NCI-H526 treated with DMSO at 0.1 percent for 48 hours (cell line): ENCODE measurements around the gene APLNR.

Source experiments
- DNase-seq: peaks from one replicate; lab custom pipeline; 2025; lab: John Stamatoyannopoulos, UW

Gene APLNR

DNA sequence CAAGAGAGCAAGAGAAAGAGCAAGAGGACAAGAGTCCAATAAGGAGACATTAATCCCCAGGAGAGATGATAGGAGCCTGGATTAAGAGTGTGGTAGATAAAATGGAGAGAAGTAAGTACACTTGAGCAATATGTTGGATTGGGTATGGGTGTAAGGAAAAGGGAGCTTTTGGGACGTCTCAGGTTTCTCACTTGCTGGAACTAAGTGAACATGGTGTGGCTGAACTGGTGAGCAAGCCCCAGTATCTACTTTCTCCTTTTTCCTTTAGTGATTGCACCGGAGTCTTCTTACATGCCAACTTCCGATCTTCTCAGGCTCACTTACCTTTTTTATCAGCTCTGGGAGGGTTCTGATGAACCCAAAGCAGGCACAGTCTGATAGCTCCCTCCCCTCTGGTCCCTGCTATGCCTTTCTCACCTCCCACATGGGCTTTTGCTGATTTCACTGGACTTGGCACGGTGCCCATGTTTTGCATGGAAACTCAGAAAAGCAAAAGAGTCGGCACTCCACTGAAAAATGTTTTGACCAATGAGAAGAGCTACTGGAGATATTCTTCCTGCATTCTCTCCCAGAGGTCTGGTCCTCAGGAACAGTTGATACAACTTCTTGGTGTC is 14.5 kb upstream of the APLNR start:
- DNase-seq, result no peak

DNA sequence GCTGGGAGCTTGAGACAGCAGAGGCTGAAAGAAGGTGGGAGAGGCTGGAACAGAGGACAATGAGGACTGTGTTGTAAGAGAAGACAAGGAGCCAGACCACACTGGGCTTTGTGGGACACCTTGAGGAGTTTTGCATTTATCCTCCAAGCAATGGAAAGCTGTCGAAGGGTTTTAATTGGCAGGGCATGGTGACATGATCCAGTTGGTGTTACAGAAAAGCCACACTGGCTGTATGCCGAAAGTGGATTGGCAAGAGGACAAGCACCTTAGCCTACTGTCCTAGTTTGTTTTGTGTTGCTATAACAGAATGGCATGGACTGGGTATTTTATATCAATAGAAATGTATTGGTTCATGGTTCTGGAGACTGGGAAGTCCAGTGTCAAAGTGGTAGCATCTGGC is 14.0 kb upstream of the APLNR start:
- no peak for DNase-seq

DNA sequence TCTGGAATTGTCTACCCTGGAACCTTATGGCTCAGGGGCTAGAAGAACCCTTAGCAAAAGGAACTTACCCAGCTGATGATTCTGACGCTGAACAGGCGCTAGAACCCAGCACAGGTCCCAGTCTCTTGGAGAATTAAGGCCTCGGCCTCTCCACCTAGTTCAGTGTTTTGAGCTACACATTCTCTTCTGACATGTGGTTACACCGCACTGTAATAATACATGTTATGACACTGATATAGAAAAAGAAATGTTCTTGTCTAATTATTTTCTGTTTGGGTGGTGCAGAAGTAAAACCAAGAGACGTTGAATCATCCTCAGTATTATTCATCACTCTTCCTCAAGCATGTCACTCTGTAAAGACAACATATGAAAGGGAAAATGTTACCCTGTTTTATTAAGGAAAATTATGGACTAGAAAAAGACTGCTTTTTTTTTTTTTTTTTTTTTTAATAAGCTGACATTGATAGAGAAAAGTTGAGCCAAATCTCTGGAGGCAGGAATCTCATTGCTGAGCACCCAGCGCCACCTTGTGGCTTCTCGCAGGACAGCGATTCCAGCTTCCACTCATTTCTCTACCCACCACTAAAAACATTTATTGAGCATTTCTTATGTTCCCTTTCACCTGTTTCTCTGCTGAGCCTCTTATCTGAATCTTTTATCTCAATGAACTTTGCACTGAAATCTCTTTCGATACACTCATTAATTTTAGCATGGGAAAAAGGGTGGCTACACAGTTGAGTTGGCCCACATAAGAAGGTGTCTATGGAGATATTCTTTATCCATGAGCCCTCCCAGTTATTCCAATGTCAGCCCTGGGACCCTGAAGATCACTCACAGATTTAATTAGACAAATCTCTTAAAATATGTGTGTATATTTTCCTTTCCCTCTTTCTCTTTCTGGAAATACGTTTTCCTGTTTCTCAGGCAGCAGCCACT is 12.6 kb upstream of the APLNR start:
- DNase-seq, result peak; percentile 38

DNA sequence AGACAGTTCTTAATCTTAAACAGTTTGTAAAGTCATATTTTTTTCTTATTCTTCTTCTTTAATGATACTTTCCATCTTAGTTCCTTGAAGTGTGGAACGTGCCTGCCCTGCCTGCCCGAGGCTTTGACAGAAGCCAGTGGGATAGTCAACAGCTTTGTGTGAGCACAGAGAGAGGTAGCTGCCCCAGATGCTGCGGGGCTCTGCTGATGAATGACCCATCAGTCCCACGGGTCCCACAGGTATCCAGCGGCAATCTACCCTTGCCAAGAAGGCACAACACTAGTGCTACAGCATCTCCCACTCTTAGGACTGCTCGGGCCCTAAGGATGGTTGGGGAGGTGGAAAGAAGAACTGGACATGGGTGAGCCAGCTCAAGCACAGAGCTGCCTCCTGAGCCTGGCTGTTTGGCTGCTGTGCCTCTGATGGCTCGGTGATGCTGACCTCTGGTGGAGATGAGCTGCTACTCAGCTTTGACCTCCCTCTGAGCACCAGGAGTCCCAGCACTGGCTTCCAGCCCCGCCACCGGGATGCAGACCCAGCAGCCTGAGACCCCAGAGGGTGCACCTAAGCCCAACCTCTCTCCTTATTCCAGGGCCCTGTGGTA is 11.8 kb upstream of the APLNR start:
- peak; percentile 49 for DNase-seq

DNA sequence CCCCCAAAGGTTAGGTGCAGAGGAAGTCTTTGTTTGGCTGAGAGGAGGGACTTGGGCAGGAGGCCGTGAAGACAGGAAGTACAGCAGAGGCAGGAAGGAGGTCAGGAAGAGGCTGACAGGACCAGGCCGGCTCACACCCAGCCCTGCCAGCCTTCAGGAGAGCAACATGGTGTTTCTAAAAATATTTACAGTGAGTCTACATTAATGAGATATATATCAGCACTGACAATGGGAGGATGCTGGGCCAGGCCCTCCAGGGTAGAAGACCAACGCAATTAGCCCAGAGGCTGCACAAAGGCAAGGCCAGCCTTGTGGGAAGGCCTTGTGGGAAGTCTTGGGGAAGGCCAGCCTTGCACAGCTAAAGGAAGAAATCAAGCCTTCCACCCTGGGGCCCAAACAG is 7.9 kb upstream of the APLNR start:
- no peak for DNase-seq

DNA sequence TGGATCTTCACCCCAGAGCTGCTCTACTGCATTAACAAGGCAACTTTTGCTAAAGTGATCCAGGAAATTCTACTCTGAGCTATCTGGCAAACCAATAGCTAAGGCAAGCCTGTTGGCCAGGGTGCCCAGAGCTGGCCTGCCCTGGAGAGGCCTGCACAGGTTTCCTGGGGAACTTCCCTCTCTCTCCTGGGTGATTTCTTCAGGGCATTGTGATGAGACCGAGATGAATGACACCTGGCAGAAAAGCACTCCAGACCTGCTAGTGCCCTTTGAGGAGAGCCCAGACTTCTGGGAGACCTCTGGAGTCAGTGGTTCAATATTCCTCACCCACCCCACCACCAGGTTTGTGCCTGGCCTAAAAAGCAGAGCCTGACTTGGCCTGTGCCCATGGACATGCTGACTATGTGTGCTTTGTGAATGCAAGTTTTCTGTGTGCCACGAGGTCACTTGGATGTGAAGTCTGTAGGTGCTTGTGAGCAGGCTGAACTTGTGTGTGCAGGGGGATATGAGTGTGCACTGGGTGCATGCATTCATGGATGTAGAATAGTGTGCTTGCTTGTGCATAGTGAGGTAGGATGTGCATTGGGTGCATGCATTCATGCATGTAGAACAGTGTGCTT is 4.4 kb upstream of the APLNR start:
- no peak for DNase-seq

DNA sequence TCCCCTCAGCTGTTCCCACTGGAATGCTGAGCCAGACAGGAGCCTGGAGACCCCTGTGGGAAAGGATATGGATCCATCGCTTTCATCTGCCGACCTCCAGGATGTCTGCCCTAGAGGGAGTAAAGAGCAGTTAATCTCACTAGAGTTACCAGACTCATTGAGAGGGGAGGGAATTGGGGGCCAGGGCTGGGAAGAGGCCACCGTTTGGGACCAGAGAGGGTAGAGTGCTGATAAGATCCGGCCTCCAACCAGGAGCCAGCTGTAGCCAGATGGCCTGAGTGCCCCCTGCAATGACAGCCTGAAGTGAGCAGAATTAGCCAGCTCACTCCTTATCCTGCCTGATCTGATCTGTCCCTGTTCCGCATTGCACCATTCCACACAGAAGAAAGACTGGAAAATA is 3.7 kb upstream of the APLNR start:
- DNase-seq, result no peak

DNA sequence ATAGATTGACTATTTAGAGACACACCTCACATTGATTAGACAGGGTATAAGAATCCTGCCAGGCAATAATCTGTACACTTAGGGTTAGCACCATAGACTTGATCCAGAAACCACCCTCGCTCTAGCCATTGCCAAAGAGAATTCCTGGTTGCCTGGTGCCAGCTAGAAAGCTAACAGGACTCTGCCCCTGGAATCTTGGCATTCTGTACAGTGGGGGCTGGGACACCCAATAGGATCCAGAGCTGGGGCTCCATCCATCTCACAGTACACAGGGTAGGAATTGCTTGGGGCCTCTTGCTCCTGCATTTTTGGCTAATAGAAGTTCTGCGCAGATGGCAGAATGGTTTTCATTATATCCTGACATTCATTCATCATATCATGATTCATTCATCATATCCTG is 3.0 kb upstream of the APLNR start:
- no peak for DNase-seq

DNA sequence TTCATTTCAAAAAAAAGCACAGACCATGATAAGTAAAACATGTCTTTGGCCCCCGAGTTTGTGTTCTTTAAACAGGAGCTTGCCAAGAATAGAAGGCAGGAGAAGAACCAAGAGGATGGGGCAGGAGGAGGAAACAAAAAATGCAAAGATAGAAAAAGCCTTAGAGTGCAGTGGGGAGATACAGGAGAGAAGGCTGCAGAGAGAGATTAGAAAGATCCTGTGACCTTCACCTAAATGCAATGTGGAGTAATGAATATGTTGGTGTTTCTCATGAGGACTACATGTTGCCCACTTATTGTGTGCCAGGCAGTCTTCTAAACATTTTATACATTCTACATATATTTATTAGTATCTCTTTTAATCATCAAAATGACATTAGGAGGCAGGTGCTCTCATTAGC is 2.3 kb upstream of the APLNR start:
- no peak for DNase-seq

DNA sequence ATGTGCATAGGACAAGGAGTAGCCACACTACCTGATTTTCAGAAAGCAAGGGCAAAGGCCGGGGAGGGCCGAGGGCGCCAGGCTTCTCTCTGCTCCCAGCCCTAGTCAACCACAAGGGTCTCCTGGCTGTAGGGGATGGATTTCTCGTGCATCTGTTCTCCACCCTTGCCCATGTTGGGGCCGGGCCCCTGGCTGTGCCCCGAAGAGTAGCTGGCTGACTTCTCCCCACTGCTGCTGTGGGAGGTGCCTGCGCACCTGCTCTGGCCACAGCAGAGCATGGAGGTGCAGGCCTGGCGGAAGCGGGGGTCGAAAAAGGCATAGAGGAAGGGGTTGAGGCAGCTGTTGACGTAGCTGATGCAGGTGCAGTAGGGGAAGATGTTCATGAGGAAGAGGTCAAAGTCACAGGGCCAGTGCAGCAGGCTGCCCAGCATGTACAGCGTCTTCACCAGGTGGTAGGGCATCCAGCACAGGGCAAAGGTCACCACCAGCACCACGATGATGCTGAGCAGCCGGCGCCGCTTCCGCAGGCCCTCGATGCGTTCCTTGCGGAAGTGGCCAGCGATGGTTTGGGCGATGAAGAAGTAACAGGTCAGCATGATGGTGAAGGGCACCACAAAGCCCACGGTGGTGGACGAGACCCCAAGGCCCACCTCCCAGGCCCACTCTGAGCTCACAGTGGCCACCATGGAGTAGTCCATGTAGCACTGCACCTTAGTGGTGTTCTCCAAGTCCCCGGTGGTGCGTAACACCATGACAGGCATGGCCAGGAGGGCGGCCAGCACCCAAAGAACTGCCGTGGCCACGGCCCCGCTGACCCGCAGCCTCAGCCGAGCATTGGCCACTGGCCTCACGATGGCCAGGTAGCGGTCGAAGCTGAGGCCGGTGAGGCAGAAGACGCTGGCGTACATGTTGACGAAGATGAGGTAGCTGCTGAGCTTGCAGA is 1.0 kb downstream of the APLNR start:
- no peak for DNase-seq

DNA sequence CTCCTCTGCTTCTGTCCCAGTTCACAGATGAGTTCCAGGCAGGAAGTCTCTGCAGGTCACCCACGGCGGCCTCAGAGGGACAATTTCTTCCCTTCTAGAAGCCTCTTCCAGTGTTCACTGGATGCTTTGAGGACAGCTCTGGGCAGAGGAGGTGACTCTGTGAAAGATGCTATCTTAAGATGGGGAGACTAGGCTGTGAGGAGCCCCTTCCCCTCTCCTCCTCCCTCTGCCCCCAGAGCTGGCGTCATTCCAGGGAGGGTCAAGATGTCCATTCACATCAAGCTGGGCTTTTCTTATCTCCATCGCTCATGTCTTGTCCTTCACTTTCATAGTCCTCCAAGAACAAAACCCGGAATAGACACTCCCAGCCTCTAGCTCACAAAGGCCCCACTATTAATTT is 3.3 kb downstream of the APLNR start:
- DNase-seq, result no peak

DNA sequence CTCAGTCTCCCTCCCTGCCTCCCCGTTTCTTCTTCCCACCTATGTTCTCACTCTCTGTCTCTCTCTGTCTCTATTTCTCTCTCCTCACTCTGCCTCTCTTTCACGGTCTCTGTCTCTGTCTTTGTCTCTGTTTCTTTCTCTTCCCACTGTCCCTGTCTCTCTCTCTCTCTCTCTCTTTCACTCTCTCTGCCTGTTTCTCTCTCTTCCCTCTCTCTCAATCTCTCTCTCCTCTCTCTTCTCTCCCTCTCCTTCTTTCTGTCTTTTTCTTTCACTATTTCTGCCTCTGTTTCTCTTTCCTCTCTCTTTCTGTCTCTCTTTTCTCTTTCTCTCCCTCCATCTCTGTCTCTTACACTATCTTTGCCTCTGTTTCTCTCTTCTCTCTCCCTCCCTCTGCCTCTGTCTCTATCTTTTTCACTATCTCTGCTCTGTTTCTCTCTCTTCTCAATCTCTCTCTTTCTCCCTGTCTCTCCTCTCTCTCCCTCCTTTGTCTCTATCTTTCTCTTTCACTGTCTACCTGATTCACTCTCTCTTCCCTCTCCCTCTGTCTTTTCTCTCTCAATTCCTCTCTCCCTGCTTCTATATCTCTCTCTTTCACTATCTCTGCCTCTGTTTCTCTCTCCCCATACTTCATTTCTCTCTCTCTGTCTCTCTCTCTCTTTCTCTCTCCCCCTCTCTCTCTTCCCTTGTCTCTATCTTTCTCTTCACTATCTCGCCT is 5.4 kb downstream of the APLNR start:
- no peak for DNase-seq

DNA sequence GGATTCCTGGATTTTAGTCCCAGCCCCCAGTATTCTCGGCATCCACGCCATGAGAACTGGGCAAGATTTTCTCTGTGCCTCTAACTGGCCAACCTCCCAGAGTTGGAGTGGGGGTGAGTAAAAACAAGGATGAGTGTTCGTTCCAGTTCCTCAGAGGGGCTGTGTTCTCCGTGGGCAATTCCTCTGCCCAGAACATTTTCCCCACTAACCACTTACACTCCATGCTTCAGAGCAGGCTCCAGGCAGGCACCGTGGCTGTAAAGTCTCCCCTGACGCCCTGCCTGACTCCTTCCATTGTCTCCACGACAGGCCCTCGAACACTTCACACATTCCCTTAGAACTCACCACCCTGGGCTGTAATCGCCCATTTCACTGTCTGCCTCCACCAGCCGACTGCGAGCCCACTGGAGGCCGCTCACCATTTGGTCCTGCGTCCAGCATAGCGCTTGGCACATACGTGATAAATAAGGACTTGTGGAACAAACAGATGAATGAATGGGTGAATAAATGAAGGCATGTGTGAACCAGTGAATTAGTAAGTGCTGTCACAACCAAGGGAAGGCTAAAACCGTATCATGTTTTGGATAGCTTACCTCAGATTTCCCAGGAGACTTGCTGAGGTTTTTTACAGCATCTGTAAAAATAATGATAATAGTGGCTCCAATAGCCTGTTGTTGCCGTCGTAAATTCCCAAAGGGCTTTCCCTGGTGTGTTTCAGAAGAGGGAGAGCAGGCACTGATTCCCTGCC is 6.1 kb downstream of the APLNR start:
- DNase-seq, result no peak

DNA sequence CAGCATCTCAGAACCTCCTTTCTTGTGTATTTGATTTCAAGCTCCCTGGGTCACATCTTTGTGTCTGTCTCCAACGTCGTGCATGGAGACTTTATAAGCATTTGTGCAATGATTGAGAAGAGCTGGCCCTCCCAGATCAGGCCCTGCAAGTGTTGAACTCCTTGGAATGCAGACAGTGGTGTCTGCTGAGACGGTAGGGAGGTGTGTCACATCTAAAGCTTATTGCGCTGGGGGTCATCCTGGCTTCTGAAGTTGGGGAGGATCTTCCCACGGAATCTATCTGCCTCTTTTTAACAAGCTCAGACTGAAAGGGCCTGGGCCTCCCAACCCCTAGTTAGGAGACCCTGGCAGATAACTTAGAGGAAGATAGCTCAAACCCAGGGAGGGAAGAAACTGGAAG is 6.7 kb downstream of the APLNR start:
- DNase-seq, result no peak

DNA sequence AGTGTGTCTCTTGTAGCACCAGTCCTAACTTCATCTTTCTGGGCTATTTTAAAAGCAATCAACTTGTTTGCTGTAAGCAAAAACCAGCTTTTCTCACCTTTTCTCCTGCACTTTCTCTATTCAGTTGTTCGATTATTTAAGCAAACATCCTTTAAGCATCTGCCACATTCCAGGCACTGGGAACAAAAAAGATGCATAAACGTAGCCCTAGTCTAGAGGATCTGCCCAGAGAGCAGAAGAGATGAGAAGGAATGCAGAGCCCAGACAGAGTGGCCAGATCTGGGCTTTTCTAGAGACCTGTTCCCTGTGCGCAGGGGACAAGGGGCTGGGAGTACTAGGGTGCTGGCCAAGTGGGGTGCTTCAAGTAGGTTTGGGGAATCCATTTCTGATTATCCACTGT is 8.4 kb downstream of the APLNR start:
- no peak for DNase-seq

DNA sequence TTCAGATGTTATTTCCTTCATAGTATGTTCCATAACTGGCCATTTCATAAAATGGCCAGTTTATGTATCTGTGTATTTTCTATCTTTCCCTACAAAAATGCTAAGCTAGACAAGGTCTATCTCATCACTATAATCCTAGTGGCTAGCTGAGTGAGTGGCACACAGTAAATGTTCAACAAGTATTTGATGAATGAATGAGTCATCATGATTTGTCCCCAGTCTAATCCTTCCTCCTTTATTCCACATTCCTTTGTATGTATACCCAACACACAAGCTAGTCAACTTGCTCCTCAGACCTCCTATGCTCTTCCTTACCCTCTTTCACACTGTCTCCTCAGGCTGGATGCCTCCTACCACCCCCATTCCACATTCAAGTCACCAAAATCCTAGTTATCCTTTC is 12.5 kb downstream of the APLNR start:
- no peak for DNase-seq

DNA sequence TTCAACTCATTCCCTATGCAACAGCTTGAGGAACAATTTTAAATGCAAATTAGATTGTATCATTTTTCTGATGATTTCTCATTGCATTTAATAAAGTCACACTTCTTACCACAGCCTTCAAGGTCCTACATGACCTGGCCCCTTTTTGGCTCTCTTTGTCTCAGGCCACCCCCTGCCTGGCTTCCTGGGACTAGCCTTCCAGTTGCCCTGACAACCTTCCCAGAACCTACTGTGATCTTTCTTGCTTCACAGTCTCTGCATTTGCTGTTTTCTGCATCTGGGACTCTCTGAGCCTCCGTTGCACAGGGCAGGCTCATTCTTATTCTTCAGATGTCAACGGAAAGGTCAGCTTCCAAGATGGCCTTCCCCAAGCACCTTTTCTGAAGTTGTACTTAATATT is 12.9 kb downstream of the APLNR start:
- DNase-seq, result no peak

DNA sequence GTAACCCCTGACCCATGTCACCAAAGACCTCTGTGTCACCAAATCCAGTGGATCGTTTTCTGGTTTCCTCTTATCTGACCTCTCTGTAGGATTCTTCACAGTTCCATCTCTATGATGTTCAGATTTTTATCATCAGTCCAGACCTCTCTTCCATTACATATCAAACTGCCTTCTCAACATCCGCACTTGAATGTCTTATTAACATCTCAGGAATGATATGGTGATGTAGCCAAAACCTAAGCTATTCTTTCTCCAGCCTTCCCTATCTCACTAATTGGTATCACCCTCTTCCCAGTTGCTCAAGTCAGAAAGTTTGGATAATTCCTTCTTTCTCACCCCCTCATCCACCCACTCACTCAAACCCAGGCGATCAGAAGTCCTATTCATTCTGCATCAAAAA is 13.4 kb downstream of the APLNR start:
- no peak for DNase-seq

DNA sequence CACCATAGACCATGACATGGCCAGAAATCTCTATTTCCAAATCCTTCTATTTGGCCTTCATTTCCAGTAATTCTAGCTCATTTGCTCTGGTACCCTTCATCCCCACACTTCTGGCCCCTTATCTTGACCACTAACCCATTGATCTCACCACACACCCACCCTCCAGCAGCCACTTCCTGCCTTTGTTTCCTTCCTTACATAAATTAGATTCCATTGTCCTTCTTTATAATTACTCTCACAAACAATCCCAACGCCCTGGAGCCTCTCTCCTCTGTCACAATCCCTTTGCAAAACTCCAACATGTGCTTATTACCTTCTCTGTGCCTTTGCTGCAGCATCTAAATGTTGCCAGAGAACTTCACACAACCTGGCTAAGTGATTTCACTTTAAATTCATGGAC is 14.8 kb downstream of the APLNR start:
- no peak for DNase-seq

DNA sequence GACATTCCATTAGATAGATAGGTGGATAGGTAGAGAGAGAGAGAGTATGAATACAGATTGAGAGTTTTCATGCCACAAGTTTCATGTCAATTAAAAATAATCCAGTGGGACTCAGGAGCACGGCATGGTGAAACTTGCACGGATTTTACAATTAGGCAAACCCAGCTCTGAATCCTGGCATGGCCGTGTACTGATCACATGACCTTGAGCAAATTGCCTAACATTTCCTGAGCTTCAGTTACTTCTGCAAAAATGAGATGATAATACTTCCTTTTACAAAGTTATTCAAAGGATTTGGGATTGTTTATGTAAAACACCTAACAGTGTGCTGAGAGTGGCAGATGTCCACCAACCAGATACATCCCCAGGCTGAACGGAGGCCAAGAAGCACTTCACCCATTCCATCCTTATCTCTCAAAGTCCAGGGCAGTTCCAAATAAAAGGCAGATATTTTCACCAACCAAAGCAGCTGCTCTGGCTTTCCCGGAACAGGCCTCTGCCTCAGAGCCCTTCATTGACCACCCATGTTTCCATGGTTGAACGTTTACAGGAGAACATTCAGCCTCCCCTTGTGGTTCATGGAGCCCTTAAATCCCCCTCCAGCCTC is 17.9 kb downstream of the APLNR start:
- DNase-seq, result no peak
